Sigmoid colon (tissue), 7 donors: Measurements from ENCODE around the gene KAT5. TPM values are rescaled to one million over a fixed set of nuclear protein-coding genes. Genes with fewer than 3 reads are reported as not detected.

Source experiments
- DNase-seq: peaks from one replicate; pipeline ENCODE4 v3.0.0-alpha.2; 2019
- H3K27ac ChIP-seq, 4 donors: fragments of 200-600 bp; sonication (generic); one replicate each; pipeline ENCODE4 v1.5.1; 2016 to 2019; ENCODE audit warnings: mild to moderate bottlenecking in 1 of 4
- H3K27me3 ChIP-seq, 3 donors: fragments of 200-600 bp; sonication (generic); one replicate each; pipeline ENCODE4 v1.5.1; 2019; ENCODE audit warnings: mild to moderate bottlenecking in 1 of 3
- H3K36me3 ChIP-seq, 4 donors: fragments of 200-600 bp; sonication (generic); one replicate each; pipeline ENCODE4 v1.5.1; 2016 to 2019
- H3K4me1 ChIP-seq, 4 donors: fragments of 200-600 bp; sonication (generic); one replicate each; pipeline ENCODE4 v1.5.1; 2017 to 2019
- H3K4me3 ChIP-seq, 4 donors: fragments of 200-600 bp; sonication (generic); one replicate each; pipeline ENCODE4 v1.5.1; 2017 to 2019; ENCODE audit warnings: mild to moderate bottlenecking in 2 of 4, moderate library complexity in 1 of 4
- H3K9me3 ChIP-seq, 4 donors: fragments of 200-600 bp in 3 of 4; sonication (generic) in 3 of 4; one replicate each; pipeline versions ENCODE4 v1.5.1 to v1.6.1; 2013 to 2019
- EP300 ChIP-seq, 4 donors: sonication (generic); formaldehyde crosslinking; IDR thresholded peaks; one replicate each; pipeline ENCODE4 v1.6.1; 2017; ENCODE audit warnings: antibody characterized with exemption in 4 of 4
- POLR2A ChIP-seq, 2 donors: fragments of 450-650 bp; IDR thresholded peaks; one replicate each; pipeline ENCODE4 v1.6.1; 2016; ENCODE audit warnings: antibody characterized with exemption in 2 of 2, mild to moderate bottlenecking in 2 of 2, moderate library complexity in 2 of 2
- POLR2AphosphoS5 ChIP-seq, 4 donors: sonication (generic); formaldehyde crosslinking; IDR thresholded peaks; one replicate each; pipeline ENCODE4 v1.6.1; 2017; ENCODE audit warnings: antibody characterized with exemption in 4 of 4
- WGBS, 2 donors: extraction: QIAGEN DNeasy Blood & Tissue Kit; methylation state at CpG; one replicate each; pipeline ENCODE4 v1.1.7; 2013; 5-methylcytosine and 5-hydroxymethylcytosine counted together
- intact Hi-C: fragments of 100-400 bp; cut with DNase I; formaldehyde crosslinking; loops from one replicate; pipeline ENCODE4 v1.15.1; 2023
- polyA plus RNA-seq, 3 donors: library from polyadenylated mRNA; stranded (reverse); fragments of 200-250 nt; gene quantifications; one replicate each; pipeline ENCODE4 v1.2.3, GENCODE V29; 2013
- total RNA-seq, 4 donors: library from RNA; depleted of rRNA; stranded (reverse); fragments of >200 nt; gene quantifications; one replicate each; pipeline ENCODE4 v1.1.0, GENCODE V29; 2016
- TF ChIP-seq, protein P1 (sequence below), 4 experiments: fragments of 450-650 bp in 3 of 4; fragments of 200-600 bp in 1 of 4; IDR thresholded peaks; one replicate each; pipeline ENCODE4 v1.5.1; 2016 to 2019; ENCODE audit warnings: antibody characterized with exemption in 4 of 4, mild to moderate bottlenecking in 3 of 4, moderate library complexity in 2 of 4
- donor health status: healthy with polysubstance abuse.
- donor health status: Bipolar disorder and iron deficiency.
- donor health status: healthy.

Gene KAT5
- total and polyA plus RNA-seq, 7 donors: 51.1 to 92.7 (median 68.1) TPM

DNA sequence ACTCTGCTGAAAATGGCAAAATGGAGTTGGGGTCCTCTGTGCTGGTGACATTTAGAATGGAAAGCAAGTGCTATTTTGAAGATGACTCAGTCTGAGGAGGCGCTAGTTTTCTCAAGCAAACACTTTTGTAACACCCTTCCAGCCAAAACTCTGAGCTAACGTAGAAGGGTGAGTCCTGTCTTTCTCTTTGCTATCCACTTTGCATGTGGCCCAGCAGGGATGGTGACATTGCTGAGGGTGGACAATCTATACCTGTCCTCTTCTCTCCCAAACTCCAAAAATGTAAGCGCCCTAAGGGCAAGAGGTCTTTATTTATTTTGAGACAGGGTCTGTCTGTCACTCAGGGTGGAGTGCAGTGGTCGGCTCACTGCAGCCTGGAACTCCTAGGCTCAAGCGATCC is 3.6 kb upstream of the KAT5 start:
- TF ChIP-seq POLR2A (IDR thresholded peaks at IDR 0.05) (no peak), EP300 (IDR thresholded peaks at IDR 0.05) (no peak), POLR2AphosphoS5 (IDR thresholded peaks at IDR 0.05) (no peak)
- TF ChIP-seq, protein P1, sequence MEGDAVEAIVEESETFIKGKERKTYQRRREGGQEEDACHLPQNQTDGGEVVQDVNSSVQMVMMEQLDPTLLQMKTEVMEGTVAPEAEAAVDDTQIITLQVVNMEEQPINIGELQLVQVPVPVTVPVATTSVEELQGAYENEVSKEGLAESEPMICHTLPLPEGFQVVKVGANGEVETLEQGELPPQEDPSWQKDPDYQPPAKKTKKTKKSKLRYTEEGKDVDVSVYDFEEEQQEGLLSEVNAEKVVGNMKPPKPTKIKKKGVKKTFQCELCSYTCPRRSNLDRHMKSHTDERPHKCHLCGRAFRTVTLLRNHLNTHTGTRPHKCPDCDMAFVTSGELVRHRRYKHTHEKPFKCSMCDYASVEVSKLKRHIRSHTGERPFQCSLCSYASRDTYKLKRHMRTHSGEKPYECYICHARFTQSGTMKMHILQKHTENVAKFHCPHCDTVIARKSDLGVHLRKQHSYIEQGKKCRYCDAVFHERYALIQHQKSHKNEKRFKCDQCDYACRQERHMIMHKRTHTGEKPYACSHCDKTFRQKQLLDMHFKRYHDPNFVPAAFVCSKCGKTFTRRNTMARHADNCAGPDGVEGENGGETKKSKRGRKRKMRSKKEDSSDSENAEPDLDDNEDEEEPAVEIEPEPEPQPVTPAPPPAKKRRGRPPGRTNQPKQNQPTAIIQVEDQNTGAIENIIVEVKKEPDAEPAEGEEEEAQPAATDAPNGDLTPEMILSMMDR (IDR thresholded peaks at IDR 0.05): no peak
- H3K4me1 ChIP-seq: peaks cover 0 to 22% (median 17%) of the 10 kb centered on the region in 4 donors
- no peak for DNase-seq
- no peaks in the 10 kb centered on the region for H3K27me3 ChIP-seq
- intact Hi-C loops: loop anchor here (5.0 to 10.0 kb wide), 2 partner anchors 81 to 276 kb away; no protein-coding TSS in a partner anchor
- no peak overlapping the region for H3K4me3 ChIP-seq
- peaks cover 2 to 5% (median 5%) of the 10 kb centered on the region in 4 donors for H3K36me3 ChIP-seq
- no peak overlapping the region for H3K27ac ChIP-seq
- no peaks in the 10 kb centered on the region for H3K9me3 ChIP-seq
- 88 to 90% methylated on average over 5 of the region's 5 CpGs for WGBS, 2 donors

DNA sequence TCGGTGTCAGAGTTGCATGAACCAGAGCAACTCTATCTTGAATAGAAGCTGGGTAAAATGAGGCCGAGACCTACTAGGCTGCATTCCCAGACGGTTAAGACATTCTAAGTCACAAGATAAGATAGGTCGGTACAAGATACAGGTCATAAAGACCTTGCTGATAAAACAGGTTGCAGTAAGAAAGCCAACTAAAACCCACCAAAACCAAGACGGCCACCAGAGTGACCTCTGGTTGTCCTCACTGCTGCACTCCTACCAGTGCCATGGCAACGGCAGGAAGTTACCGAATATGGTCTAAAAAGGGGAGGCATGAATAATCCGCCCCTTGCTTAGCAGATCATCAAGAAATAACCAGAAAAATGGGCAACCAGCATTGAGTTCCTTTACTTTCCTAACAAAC is 2.4 kb upstream of the KAT5 start:
- H3K27ac ChIP-seq: no peak overlapping the region
- intact Hi-C loops: loop anchor here (5.0 to 10.0 kb wide), 2 partner anchors 82 to 275 kb away; no protein-coding TSS in a partner anchor
- H3K4me1 ChIP-seq: peaks cover 0 to 27% (median 21%) of the 10 kb centered on the region in 4 donors
- H3K4me3 ChIP-seq: no peak overlapping the region
- no peak for TF ChIP-seq POLR2AphosphoS5 (IDR thresholded peaks at IDR 0.05)
- no peak for TF ChIP-seq POLR2A (IDR thresholded peaks at IDR 0.05)
- TF ChIP-seq, protein P1 (IDR thresholded peaks at IDR 0.05): no peak
- no peak for TF ChIP-seq EP300 (IDR thresholded peaks at IDR 0.05)
- no peaks in the 10 kb centered on the region for H3K27me3 ChIP-seq
- no peak for DNase-seq
- H3K36me3 ChIP-seq: peaks cover 14 to 18% (median 17%) of the 10 kb centered on the region in 4 donors
- WGBS, 2 donors: 68 to 80% methylated on average over 8 of the region's 8 CpGs
- no peaks in the 10 kb centered on the region for H3K9me3 ChIP-seq

DNA sequence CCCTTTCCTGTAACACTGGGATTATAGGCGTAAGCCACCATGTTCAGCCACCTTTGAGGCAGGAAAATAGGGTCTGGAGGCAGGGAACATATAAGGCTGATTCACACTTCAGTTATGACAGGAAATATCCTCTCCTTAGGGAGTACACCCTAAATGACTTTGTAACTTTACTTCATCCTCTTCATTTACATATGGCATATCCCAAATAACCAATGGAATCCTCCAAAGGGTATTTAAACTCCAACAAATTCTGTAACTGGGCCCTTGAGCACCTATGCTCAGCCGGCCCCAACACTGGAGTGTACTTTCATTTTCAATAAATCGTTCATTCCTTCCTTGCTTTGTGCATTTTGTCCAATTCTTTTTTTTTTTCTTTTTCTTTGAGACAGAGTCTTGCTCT is 1.6 kb upstream of the KAT5 start:
- H3K9me3 ChIP-seq: no peaks in the 10 kb centered on the region
- H3K4me3 ChIP-seq: no peak overlapping the region
- no peaks in the 10 kb centered on the region for H3K27me3 ChIP-seq
- peaks cover 0 to 27% (median 21%) of the 10 kb centered on the region in 4 donors for H3K4me1 ChIP-seq
- H3K27ac ChIP-seq: peak overlapping the region; percentile 92 to 100 (median 98)
- TF ChIP-seq EP300 (IDR thresholded peaks at IDR 0.05): no peak
- TF ChIP-seq POLR2AphosphoS5 (IDR thresholded peaks at IDR 0.05): no peak
- no peak for TF ChIP-seq POLR2A (IDR thresholded peaks at IDR 0.05)
- TF ChIP-seq, protein P1 (IDR thresholded peaks at IDR 0.05): no peak
- intact Hi-C loops: no loop called here
- DNase-seq: no peak
- H3K36me3 ChIP-seq: peaks cover 22 to 25% (median 24%) of the 10 kb centered on the region in 4 donors
- 72 to 80% methylated on average over 3 of the region's 3 CpGs for WGBS, 2 donors

DNA sequence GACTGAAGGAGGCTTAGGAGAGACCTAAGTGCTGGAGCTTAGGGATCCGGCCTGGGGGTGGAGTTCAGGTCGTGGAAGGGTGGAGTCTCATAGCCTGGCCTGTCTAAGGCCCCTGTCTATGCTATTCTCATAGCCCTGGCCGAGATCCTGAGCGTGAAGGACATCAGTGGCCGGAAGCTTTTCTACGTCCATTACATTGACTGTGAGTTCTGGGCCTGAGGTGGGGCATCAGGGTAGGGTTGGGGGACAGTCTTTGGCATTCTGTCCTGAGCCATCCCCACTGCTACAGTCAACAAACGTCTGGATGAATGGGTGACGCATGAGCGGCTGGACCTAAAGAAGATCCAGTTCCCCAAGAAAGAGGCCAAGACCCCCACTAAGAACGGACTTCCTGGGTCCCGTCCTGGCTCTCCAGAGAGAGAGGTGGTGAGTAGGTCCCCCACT is 603 bp downstream of the KAT5 start:
- peak overlapping the region; percentile 59 to 83 (median 70) for H3K4me3 ChIP-seq
- intact Hi-C loops: loop anchor here (2.0 kb wide), 1 partner anchor 68 kb away; the partner anchor contains the start of gene AP5B1

More for the DNA sequence above, 603 bp downstream of the KAT5 start:
- H3K36me3 ChIP-seq: peaks cover 35 to 47% (median 40%) of the 10 kb centered on the region in 4 donors
- DNase-seq: no peak
- peaks cover 0 to 22% (median 19%) of the 10 kb centered on the region in 4 donors for H3K4me1 ChIP-seq
- H3K9me3 ChIP-seq: no peaks in the 10 kb centered on the region
- no peaks in the 10 kb centered on the region for H3K27me3 ChIP-seq
- 28 to 47% methylated on average over 11 of the region's 11 CpGs for whole genome bisulfite sequencing, 2 donors
- peak overlapping the region; percentile 92 to 100 (median 98) for H3K27ac ChIP-seq
- TF ChIP-seq EP300 (IDR thresholded peaks at IDR 0.05) (no peak), POLR2A (IDR thresholded peaks at IDR 0.05) (no peak), POLR2AphosphoS5 (IDR thresholded peaks at IDR 0.05) (no peak)
- TF ChIP-seq, protein P1 (IDR thresholded peaks at IDR 0.05): no peak
